GM19023 (cell line): Measurements from ENCODE around the gene ZNF496.
"Not testable (repeated sequence)": the region's sequence is repeated elsewhere in the genome, so short reads cannot be mapped to it uniquely, and the experiment has no call there.

Source experiments
- ATAC-seq: cut with Tn5 transposase; IDR thresholded peaks from one replicate; pipeline ENCODE4 v1.9.1; 2021; ENCODE audit warnings: mild to moderate bottlenecking, moderate library complexity; ENCODE audit not compliant: unreplicated experiment

Gene ZNF496

GRCh38 chr1:247295746-247296145 is 35.9 kb downstream of the ZNF496 start:
- no peak for ATAC-seq

GRCh38 chr1:247295274-247295684 is 36.4 kb downstream of the ZNF496 start:
- no peak for ATAC-seq

GRCh38 chr1:247294282-247294681 is 37.4 kb downstream of the ZNF496 start:
- no peak for ATAC-seq

GRCh38 chr1:247293047-247293446 is 38.6 kb downstream of the ZNF496 start:
- ATAC-seq: no peak

GRCh38 chr1:247291833-247292561 is 39.7 kb downstream of the ZNF496 start:
- ATAC-seq: no peak

- ATAC-seq: no peak
These were observed 40.5 kb downstream of the ZNF496 start for GRCh38 chr1:247291161-247291560.

- ATAC-seq: no peak
These were observed 41.1 kb downstream of the ZNF496 start for GRCh38 chr1:247290576-247290975.

GRCh38 chr1:247289274-247289892 is 42.3 kb downstream of the ZNF496 start:
- ATAC-seq: not testable (repeated sequence)

GRCh38 chr1:247288341-247288740 is 43.3 kb downstream of the ZNF496 start:
- ATAC-seq: no peak

- no peak for ATAC-seq
These were observed 44.2 kb downstream of the ZNF496 start for GRCh38 chr1:247287460-247287859.

- ATAC-seq: no peak
These were observed 45.5 kb downstream of the ZNF496 start for GRCh38 chr1:247286134-247286670.

- no peak for ATAC-seq
These were observed 50.6 kb downstream of the ZNF496 start for GRCh38 chr1:247281001-247281574.

- no peak for ATAC-seq
These were observed 54.5 kb downstream of the ZNF496 start for GRCh38 chr1:247277191-247277590.

- ATAC-seq: no peak
These were observed 56.9 kb downstream of the ZNF496 start for GRCh38 chr1:247274605-247275256.

- no peak for ATAC-seq
These were observed 58.7 kb downstream of the ZNF496 start for GRCh38 chr1:247273013-247273412.

GRCh38 chr1:247270003-247270402 is 61.7 kb downstream of the ZNF496 start:
- ATAC-seq: no peak

GRCh38 chr1:247269133-247269532 is 62.5 kb downstream of the ZNF496 start:
- no peak for ATAC-seq

- no peak for ATAC-seq
These were observed 63.1 kb downstream of the ZNF496 start for GRCh38 chr1:247268390-247269045.

- ATAC-seq: no peak
These were observed 65.6 kb downstream of the ZNF496 start for GRCh38 chr1:247266053-247266452.

- ATAC-seq: not testable (repeated sequence)
These were observed 75.9 kb downstream of the ZNF496 start, which contains the start of gene VN1R5 for GRCh38 chr1:247255772-247256171. TSS of gene VN1R5 (plus strand) at chr1:247256072.

GRCh38 chr1:247247568-247247967 is 84.1 kb downstream of the ZNF496 start:
- ATAC-seq: no peak
